AG09309 (cell line): ENCODE results near the gene CCDC43.

Source experiments
- DNase-seq: peaks from one replicate; pipeline ENCODE4 v3.0.0-alpha.2; 2010; ENCODE audit warnings: low read depth
- H3K4me3 ChIP-seq: 2 replicates; pipeline ENCODE4 v1.5.1; 2011; ENCODE audit warnings: mild to moderate bottlenecking, low read depth, low read length, moderate library complexity; ENCODE audit not compliant: control insufficient read depth
- TF ChIP-seq, protein P1 (sequence below): IDR thresholded peaks from 2 replicates; pipeline ENCODE4 v1.5.1; 2011; ENCODE audit warnings: mild to moderate bottlenecking, low read depth, low read length, inconsistent platforms; ENCODE audit not compliant: insufficient read depth, control insufficient read depth; ENCODE audit errors: missing control alignments

The CCDC43 gene

DNA sequence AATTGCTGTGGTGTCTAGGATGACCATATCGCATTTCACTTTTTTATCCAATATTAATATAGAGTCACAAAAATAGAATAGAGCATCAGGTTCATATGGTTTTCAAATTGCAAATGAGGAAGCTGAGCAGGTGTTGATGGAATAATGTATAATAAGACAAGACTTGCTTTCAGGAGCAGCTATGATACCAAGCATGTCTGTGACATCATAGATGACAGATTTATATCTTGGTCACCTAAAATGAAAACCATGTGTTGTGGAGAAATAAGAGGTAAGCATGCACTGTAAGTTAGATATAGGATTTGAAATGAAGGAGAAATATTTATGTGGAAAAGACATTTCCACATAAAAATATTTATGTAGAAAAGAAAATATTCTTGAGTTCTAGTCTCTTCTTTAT lies 24.7 kb downstream of the CCDC43 start:
- TF ChIP-seq, protein P1, sequence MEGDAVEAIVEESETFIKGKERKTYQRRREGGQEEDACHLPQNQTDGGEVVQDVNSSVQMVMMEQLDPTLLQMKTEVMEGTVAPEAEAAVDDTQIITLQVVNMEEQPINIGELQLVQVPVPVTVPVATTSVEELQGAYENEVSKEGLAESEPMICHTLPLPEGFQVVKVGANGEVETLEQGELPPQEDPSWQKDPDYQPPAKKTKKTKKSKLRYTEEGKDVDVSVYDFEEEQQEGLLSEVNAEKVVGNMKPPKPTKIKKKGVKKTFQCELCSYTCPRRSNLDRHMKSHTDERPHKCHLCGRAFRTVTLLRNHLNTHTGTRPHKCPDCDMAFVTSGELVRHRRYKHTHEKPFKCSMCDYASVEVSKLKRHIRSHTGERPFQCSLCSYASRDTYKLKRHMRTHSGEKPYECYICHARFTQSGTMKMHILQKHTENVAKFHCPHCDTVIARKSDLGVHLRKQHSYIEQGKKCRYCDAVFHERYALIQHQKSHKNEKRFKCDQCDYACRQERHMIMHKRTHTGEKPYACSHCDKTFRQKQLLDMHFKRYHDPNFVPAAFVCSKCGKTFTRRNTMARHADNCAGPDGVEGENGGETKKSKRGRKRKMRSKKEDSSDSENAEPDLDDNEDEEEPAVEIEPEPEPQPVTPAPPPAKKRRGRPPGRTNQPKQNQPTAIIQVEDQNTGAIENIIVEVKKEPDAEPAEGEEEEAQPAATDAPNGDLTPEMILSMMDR = no peak
- no peak for DNase-seq
- no peak overlapping the region for H3K4me3 ChIP-seq

DNA sequence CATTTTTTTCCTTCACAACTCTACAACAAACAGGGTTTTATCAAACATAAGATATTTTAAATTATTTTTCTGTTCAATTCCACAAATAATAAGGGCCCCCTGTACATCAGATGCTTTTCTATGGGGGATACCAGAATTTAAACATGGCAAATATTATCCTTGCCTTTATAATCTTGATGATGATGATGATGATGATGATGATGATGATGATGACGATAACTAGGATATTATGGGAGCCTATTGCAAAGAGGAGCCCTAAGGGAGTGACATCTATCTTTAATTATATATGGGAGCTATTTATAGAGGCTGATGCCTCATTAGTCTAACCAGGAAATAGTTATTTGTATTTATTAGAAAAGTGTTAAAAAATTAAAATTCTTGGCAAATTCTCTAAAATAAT lies 26.5 kb downstream of the CCDC43 start:
- TF ChIP-seq, protein P1 = no peak
- DNase-seq = no peak
- H3K4me3 ChIP-seq = no peak overlapping the region

DNA sequence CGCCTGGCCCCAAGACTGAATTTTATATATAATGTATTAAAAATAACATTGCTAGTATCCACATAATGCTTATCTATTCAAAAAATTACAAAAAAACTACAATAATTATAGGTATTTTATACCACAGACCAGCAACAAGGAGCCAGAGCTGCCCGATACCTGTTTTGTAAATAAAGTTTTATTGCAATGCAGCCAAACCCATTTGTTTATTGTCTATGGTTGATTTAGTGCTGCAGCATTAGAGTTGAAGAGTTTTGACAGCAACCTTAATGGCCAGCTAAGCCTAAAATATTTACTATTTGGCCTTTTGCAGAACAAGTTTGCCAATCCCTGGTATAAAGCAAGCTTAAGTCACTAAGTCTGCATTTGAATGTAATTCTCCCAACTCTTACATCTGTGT lies 27.7 kb downstream of the CCDC43 start:
- TF ChIP-seq, protein P1 = no peak
- DNase-seq = no peak

DNA sequence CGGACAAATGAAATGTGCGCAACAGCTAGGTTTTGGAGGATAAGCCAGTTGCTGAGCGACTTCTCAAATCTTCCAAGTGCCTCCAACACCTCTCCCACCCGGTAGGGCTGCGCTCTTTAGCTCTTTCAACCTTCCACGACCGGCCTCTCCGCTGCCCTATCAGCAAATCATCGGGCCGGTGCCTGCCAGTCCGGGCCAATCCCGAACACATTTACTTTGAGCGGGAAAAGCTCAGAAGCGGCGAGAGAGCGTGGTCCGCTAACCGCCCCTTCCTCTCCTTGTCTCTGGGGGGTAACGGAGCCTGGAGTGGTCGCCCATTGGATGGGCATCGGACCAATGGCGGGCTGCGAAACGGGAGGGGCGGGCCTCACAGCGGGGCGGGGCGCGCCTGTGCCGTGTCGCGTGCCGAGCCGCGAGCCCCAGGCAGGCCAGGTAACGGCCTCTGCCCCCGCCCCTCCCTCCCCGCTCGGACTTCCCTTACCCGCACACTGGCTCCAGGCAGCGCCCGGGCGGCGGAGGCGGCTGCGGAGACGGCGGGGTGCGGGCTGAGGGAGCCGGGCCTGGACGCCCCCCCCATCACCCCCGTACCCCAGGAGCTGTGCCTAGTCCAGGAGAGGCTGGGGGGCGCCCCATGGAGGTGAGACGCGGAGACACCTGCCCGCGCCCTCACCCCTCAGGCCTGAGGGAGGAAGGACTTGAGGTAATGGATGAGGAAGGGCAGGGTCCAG lies 33.4 kb downstream of the CCDC43 start, which contains the start of gene MEIOC:
TSS of gene MEIOC (plus strand) at position 486 of the 728 bp plus-strand sequence. CDS start at position 632, 146 bp downstream.
- TF ChIP-seq, protein P1 = no peak
- no peak for DNase-seq
- peak within 1 kb of the TSS; percentile 17 for H3K4me3 ChIP-seq

More for the DNA sequence above, 27.7 kb downstream of the CCDC43 start:
- no peak overlapping the region for H3K4me3 ChIP-seq

DNA sequence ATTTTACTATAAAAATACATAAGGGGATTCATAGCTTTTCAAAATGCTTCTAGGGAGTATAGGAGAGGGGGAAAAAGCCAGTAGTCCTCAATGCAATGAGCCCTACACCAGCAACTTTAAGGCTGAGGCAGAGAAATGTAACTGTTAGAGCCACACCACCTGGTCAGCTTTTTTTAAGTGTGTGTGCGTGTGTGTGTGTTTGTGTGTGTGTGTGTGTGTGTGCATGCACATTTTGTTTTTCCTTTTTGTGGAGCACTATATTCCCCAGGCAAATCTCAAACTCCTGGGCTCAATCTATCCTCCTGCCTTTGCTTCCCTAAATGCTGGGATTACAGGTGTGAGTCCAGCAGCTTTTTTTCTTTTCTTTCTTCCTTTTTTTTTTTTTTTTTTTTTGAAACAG lies 35.6 kb downstream of the CCDC43 start:
- TF ChIP-seq, protein P1 = no peak
- H3K4me3 ChIP-seq = no peak overlapping the region
- no peak for DNase-seq

DNA sequence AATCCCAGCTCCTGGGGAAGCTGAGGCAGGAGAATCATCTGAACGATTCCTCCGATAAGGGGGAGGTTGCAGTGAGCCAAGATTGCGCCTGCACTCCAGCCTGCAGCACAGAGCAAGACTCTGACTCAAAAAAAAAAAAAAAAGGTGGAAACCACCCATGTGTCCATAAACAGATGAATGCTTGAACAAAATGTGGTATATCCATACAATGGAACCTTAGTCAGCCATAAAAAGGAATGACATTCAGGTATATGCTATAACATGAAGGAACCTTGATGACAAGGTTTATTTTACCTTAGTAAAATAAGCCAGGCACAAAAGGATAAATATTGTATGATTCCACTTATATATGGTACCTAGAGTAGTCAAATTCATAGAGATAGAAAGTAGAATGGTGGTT lies 36.2 kb downstream of the CCDC43 start:
- TF ChIP-seq, protein P1 = no peak
- no peak for DNase-seq
- H3K4me3 ChIP-seq = no peak overlapping the region

DNA sequence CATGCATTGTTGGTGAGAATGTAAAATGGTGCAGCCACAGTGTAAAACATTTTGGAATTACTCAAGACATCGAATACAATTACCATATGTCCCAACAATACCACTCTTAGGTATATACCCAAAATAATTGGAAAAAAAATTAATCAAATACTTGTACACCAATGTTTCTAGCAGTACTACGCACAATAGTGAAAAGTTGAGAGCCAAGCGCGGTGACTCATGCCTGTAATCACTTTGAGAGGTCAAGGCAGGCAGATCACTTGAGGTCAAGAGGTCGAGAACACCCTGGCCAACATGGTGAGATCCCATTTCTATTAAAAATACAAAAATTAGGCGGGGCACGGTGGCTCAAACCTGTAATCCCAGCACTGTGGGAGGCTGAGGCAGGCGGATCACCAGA lies 36.8 kb downstream of the CCDC43 start:
- no peak for DNase-seq
- TF ChIP-seq, protein P1 = no peak
- H3K4me3 ChIP-seq = no peak overlapping the region
